UCSD-AML1 (cell line): ENCODE data around the gene MADCAM1.

Experiments used
- DNase-seq: peaks from one replicate; lab custom pipeline; 2025; ENCODE audit not compliant: unreplicated experiment; lab: John Stamatoyannopoulos, UW

The MADCAM1 gene

GRCh38 chr19:507286-508203, 11.3 kb downstream of the MADCAM1 start, which contains the start of gene TPGS1:
Gene TPGS1 (plus strand): TSS chr19:507497. CDS start chr19:507507, 10 bp downstream.
- DNase-seq, result peak; percentile 76

DNA sequence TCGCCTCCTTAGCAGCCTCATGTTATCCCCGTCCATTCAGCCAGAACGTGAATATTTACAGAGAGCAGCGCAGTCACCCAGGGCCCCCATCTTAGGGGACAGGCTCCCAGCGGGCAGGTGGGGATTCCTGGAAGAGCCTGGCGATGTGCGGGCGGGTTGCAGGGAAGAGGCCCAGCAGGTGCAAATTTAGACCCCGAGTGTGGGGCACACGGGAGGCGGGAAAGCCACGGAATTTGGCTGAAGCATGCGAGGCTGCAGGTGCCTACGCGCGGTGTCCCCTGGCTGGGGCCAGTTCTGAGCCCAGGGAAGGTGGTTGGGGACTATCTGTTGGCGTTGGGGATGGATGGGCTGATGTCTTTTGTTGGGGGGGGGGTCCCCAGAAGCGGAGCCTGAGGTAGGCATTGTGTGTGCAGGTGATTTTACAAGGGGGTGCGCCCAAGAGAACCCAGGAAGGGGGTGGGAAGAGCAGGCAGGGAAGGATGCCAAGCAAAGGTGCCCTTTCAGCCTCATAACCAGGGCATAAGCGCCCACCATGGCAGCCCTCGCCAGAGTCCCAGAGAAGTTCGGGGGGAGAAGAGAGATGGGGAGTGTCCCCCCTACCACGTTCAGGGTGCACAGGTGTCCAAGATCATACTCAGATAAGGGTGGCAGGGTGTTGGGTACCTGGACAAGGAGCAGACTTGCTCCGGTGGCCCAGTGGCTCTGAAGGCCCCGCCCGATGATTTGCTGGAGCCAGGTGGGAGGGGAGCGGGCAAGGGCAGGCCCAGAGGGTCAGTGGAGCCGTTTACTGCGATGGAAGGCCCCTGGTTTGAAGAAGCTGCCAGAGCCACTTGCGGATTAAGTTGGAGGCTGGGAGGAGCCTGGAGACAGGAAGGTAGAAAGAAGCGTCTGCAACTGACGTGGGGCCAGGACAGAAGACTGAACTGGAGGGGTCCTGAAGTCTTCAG, 12.2 kb downstream of the MADCAM1 start:
- DNase-seq, result no peak

DNA sequence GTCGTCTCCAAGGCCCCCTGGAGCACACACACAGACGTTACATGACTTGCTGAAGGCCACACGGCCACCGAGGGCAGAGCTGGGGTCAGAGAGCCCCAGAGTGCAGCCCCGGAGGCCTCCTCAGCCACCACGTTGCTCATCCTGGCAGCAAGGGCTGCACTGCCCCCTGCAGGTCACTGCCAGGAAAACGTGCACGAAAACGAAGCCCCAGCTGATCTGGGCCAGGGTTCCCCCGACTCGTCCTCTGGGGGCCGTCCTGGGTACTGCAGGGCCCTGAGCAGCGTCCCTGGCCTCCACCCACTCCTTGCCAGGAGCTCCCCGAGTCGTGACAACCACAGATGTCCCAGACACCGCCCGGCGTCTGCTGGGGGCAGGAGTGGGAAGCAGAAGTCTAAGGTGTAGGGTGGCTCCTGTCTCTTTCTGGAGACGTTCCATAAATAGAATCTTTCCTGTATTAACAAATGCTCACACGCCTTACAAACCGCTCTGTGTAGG, 14.4 kb downstream of the MADCAM1 start:
- DNase-seq, result peak; percentile 93

DNA sequence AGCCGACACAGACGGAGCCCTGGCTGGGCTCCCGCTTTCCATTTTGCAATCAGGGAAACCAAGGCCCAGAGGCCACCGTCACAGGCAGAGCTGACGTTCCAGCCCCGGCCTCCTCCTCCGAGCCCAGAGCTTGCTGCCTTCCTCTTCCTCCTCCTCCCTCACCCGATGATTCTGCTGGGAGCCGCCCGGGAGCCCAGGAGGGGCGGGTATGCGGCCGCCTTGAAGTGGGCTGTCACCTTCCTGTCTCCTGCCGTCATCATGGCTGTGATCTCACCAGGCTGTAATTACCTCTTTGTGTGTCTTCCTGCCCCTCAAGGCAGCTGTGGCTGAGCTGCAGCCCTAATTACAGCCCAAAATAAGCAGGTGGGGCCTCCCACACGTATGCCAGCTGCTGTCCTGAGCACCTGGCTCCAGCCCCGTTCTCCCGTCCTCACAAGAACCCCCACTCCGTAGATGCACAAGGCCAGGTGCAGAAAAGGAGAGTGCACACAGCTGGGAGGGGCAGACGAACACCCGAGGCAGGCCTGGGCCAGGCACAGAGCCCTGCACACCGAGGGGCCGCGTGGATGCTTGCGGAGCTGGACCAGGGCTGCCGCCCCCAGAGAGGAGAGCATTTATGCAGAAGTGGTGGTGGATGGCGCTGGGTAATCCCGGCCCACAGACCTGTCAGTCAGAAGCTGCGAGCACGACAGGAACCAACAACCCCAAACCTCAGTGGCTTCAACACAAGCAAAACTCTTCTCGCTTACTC, 15.0 kb downstream of the MADCAM1 start:
- DNase-seq, result peak; percentile 78

GRCh38 chr19:512547-513365, 16.5 kb downstream of the MADCAM1 start:
- DNase-seq, result no peak

- no peak for DNase-seq
These were observed 17.3 kb downstream of the MADCAM1 start for GRCh38 chr19:513368-514165.

DNA sequence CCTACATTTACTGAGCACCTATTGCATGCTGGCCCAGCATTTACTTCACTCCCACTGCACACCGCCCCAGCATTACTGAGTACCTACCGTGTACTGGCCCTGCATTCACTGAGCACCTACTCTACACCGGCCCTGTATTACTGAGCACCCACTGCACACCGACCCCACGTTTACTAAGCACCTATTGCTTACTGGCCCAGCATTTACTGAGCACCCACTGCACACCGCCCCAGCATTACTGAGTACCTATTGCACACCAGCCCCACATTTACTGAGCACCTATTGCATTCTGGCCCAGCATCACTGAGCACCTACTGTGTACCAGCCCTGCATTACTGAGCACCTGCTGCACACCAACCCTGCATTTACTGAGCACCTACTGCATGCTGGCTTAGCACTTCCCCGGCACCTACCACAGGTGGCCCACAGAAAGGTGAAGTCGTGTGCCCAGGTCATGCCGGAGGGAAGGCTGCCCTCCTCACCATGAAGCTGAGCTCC, 17.9 kb downstream of the MADCAM1 start:
- no peak for DNase-seq

DNA sequence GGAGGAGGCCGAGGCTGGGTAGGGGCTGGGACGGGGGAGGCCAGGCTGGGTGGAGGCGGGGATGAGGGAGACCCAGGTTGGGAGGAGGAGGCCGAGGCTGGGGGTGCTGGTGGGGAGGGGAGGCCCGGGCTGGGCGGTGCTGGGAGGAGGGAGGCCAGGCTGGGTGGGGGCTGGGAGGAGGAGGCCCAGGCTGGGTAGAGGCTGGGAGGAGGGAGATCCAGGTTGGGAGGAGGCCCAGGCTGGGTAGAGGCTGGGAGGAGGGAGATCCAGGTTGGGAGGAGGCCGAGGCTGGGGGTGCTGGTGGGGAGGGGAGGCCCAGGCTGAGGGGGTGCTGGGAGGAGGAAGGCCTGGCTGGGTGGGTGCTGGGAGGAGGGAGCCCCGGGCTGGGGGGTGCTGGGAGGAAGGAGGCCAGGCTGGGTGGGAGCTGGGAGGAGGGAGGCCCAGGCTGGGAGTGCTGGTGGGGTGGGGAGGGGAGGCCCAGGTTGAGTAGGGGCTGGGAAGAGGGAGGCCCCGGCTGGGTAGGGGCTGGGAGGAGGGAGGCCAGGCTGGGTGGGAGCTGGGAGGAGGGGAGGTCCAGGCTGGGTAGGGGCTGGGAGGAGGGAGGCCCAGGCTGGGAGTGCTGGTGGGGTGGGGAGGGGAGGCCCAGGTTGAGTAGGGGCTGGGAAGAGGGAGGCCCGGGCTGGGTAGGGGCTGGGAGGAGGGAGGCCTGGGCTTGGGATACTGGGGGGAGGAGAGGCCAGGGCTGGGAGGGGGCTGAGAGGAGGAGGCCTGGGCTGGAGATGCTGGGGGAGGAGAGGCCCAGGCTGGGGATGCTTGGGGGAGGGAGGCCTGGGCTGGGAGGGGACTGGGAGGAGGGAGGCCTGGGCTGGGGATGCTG, 21.7 kb downstream of the MADCAM1 start:
- no peak for DNase-seq

- DNase-seq, result no peak
These were observed 22.4 kb downstream of the MADCAM1 start for GRCh38 chr19:518598-519231.

DNA sequence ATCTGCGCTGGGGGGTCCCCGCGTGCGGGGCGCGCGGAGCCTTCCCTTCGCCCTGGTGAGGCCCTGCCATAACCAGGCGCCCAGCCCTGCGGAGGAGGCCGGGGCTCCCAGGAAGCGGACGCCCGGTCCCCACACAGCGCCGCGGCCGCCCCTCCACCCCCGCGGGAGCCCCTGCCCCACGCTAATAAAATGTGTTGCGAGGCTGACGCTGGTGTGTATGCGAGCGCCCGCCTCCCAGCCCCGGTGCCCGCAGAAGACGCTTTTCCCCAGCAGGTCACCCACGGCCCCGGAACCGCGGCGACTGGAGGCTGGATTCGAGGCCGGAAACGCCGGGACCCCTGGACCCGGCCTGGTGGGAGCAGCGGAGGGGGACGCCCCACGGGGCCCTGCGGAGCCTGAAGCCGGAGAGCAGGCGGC, 23.2 kb downstream of the MADCAM1 start:
- no peak for DNase-seq

DNA sequence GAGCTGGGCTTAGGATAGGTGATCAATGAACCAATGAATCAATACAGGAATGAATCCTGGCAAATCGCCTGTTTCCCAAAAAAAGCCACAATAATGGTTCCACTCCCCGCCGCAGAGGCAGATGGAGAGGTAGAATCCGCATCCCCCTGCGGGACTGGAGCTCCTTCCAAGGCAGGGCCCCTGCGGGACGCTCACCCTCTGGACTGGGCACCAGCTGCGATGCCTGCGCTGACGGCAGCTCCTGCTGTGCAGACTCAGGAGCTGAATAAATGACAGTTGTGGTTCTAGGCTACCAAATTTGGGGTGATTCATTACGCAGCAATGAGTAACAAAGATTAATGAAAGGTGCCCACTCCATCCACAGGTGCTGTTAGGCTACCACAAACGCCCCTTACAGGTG, 26.4 kb downstream of the MADCAM1 start:
- DNase-seq, result no peak

DNA sequence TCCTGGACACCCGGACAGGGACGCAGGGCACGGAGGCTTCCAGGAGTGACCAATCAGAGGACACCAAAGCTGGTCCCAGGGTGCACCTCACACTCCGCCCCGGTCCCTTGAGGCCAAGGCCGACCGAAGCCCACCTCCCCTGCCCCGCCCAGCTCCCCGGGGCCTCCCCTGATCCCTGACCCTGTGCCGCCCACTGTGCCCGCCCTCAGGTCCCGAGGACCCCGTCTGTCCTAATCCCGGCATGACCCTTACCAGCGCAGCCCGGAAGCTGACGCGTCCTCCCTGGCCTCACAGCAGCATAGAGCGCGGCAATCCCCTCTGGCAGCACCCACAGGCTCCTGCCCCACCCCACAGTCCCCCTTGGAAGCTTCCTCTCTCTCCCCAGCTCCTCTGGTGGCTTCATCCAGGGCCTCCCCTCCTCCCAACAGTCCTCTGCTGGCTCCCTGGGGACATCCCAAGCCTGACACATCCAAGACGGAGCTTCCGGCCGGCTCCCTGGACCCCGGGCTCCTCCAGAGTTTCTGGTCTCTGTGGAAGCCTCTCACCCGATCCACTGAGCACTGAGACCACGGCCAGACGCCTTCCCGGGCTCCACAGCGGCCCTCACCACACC, 27.9 kb downstream of the MADCAM1 start:
- DNase-seq, result no peak

- no peak for DNase-seq
These were observed 28.7 kb downstream of the MADCAM1 start for GRCh38 chr19:525029-525428.

DNA sequence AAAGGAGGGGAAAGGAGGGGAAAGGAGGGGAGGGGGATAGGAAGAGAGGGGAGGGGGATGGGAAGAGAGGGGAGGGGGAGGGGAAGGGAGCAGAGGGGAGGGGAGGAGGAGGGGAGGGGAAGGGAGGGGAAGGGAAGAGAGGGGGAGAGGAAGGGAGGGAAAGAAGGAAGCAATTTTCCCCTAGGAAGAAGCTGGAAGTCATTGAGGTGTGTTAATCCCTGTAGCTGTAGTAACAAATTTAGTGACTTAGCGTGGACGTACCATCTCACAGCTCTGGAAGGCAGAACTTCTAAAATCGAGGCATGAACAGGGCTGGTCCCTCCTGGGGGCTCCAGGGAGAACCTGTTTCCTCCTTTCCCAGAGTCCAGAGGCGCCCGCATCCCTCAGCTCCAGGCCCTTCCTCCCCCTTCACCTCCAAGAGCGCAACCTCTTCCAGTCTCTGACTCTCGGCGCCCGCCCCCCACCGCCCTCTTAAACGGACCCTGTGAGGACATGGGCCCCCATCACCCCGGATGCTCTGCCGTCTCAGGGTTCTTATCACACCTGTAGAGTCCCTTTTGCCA, 29.7 kb downstream of the MADCAM1 start:
- no peak for DNase-seq

GRCh38 chr19:530134-531008, 34.1 kb downstream of the MADCAM1 start:
- DNase-seq, result no peak
